A549 (cell line): ENCODE measurements around the gene CBX3. TPM values are rescaled to one million over a fixed set of nuclear protein-coding genes. Genes with fewer than 3 reads are reported as not detected.

Experiments used
- ATAC-seq, 2 experiments: fragments of 200-7000 bp in 1 of 2; fragments of >200 bp in 1 of 2; cut with Nextera tagmentation in 1 of 2; cut with Tn5 transposase in 1 of 2; 3 replicates each; pipeline versions ENCODE4 v1.8.0 to v1.9.1; 2018 to 2020; ENCODE audit warnings: mild to moderate bottlenecking in 1 of 2, moderate library complexity in 1 of 2
- CTCF ChIA-PET: fragments of 300-600 bp; sonication (Branson Sonifier 250); formaldehyde crosslinking; extraction: SDS; loops from one replicate; lab custom pipeline; 2021; ENCODE audit warnings: antibody characterized with exemption, inconsistent platforms; lab: Yijun Ruan, JAX
- POLR2A ChIA-PET: fragments of 350-600 bp; formaldehyde crosslinking; extraction: SDS; loops from one replicate; lab custom pipeline; 2021; ENCODE audit warnings: antibody characterized with exemption, inconsistent platforms; lab: Yijun Ruan, JAX
- DNase-seq, 2 experiments: peaks; one replicate each; pipeline versions ENCODE4 v3.0.0 to v3.0.0-alpha.2; 2011 to 2016; ENCODE audit warnings: low read depth in 1 of 2, low spot score in 1 of 2
- FAIRE-seq: peaks from 2 replicates; lab custom pipeline; 2011; peaks lifted over from hg19 to GRCh38; lab: Jason Lieb, UNC
- H3K27ac ChIP-seq, 2 experiments: fragments of >200 bp; sonication (Bioruptor Twin); formaldehyde crosslinking; 3 replicates each; pipeline ENCODE4 v1.5.1; 2016 to 2017
- H3K4me1 ChIP-seq: fragments of >200 bp; sonication (Bioruptor Twin); formaldehyde crosslinking; 3 replicates; pipeline ENCODE4 v1.6.1; 2016
- H3K4me2 ChIP-seq: fragments of >200 bp; sonication (Bioruptor Twin); formaldehyde crosslinking; 3 replicates; pipeline ENCODE4 v1.6.1; 2016
- H3K4me3 ChIP-seq: fragments of >200 bp; sonication (Bioruptor Twin); formaldehyde crosslinking; 3 replicates; pipeline ENCODE4 v1.5.1; 2016
- H3K9me3 ChIP-seq: fragments of >200 bp; sonication (Bioruptor Twin); formaldehyde crosslinking; 3 replicates; pipeline ENCODE4 v1.6.1; 2016
- CBX2 ChIP-seq: fragments of 200-600 bp; sonication (generic); IDR thresholded peaks from 2 replicates; pipeline ENCODE4 v1.6.1; 2016; ENCODE audit warnings: low read depth, mild to moderate bottlenecking, borderline replicate concordance
- CBX8 ChIP-seq: fragments of 200-600 bp; sonication (generic); IDR thresholded peaks from 2 replicates; pipeline ENCODE4 v1.6.1; 2016
- CEBPB ChIP-seq, 2 experiments: fragments of >200 bp in 1 of 2; sonication (Bioruptor Twin) in 1 of 2; formaldehyde crosslinking in 1 of 2; IDR thresholded peaks; 2 replicates each; pipeline ENCODE4 v1.6.1; 2012 to 2016
- ESRRA ChIP-seq: fragments of 150-350 bp; IDR thresholded peaks from 2 replicates; pipeline ENCODE4 v1.6.1; 2014; ENCODE audit warnings: mild to moderate bottlenecking, low read length, borderline replicate concordance
- FOSB ChIP-seq: fragments of 250-450 bp; sonication (Bioruptor Pico); IDR thresholded peaks from 2 replicates; pipeline ENCODE4 v1.5.0; 2020; ENCODE audit warnings: mild to moderate bottlenecking, moderate library complexity
- FOSL2 ChIP-seq, 2 experiments: fragments of 450-650 bp in 1 of 2; fragments of >200 bp in 1 of 2; sonication (Bioruptor Twin) in 1 of 2; formaldehyde crosslinking; IDR thresholded peaks; 2 replicates each; pipeline versions ENCODE4 v1.5.0 to v1.6.1; 2016 to 2020; ENCODE audit warnings: mild to moderate bottlenecking in 1 of 2, moderate library complexity in 1 of 2
- HOXA7 ChIP-seq: fragments of 250-450 bp; sonication (Bioruptor Pico); IDR thresholded peaks from 2 replicates; pipeline ENCODE4 v1.5.0; 2020; ENCODE audit warnings: mild to moderate bottlenecking, moderate library complexity
- JUNB ChIP-seq: fragments of >200 bp; sonication (Bioruptor Twin); formaldehyde crosslinking; IDR thresholded peaks from 2 replicates; pipeline ENCODE4 v1.6.1; 2016
- KDM1A ChIP-seq: fragments of 200-600 bp; sonication (generic); IDR thresholded peaks from 2 replicates; pipeline ENCODE4 v1.6.1; 2016; ENCODE audit warnings: low read depth, mild to moderate bottlenecking
- KDM5A ChIP-seq: fragments of 200-600 bp; sonication (generic); IDR thresholded peaks from 2 replicates; pipeline ENCODE4 v1.6.1; 2016; ENCODE audit warnings: antibody characterized with exemption, mild to moderate bottlenecking
- MYC ChIP-seq: IDR thresholded peaks from 2 replicates; pipeline ENCODE4 v1.6.1; 2012; ENCODE audit warnings: mild to moderate bottlenecking, inconsistent platforms, low read length, improper control_type of control experiment, borderline replicate concordance
- NFE2L2 ChIP-seq: fragments of 150-350 bp; conservative IDR thresholded peaks from 2 replicates; pipeline ENCODE4 v1.6.1; 2014; ENCODE audit warnings: low read length
- PHF8 ChIP-seq: fragments of 200-600 bp; sonication (generic); IDR thresholded peaks from 2 replicates; pipeline ENCODE4 v1.6.1; 2016; ENCODE audit warnings: low read depth, mild to moderate bottlenecking, antibody characterized with exemption, moderate library complexity, borderline replicate concordance
- POLR2AphosphoS2 ChIP-seq: conservative IDR thresholded peaks from 2 replicates; pipeline ENCODE4 v1.6.1; 2012; ENCODE audit warnings: low read length, improper control_type of control experiment, inconsistent platforms
- SREBF2 ChIP-seq: fragments of 450-650 bp; IDR thresholded peaks from 2 replicates; pipeline ENCODE4 v1.6.1; 2014; ENCODE audit warnings: mild to moderate bottlenecking, moderate library complexity
- TFCP2L1 ChIP-seq: fragments of 250-450 bp; sonication (Bioruptor Pico); IDR thresholded peaks from 2 replicates; pipeline ENCODE4 v1.5.0; 2021; ENCODE audit warnings: mild to moderate bottlenecking
- TP53 ChIP-seq: fragments of 250-450 bp; sonication (Bioruptor Pico); IDR thresholded peaks from 2 replicates; pipeline ENCODE4 v1.5.0; 2021; ENCODE audit warnings: mild to moderate bottlenecking, moderate library complexity
- USF2 ChIP-seq: fragments of 450-650 bp; IDR thresholded peaks from 2 replicates; pipeline ENCODE4 v1.6.1; 2014; ENCODE audit warnings: antibody characterized with exemption
- ZNF302 ChIP-seq: fragments of 250-450 bp; sonication (Bioruptor Pico); IDR thresholded peaks from 2 replicates; pipeline ENCODE4 v1.9.0; 2021; ENCODE audit warnings: inconsistent platforms, mild to moderate bottlenecking, moderate library complexity
- ZSCAN20 ChIP-seq: fragments of 250-450 bp; sonication (Bioruptor Pico); IDR thresholded peaks from 2 replicates; pipeline ENCODE4 v1.8.0; 2022; ENCODE audit warnings: mild to moderate bottlenecking, moderate library complexity
- WGBS: methylation state at CpG from one replicate; pipeline ENCODE4 v1.1.6; 2017; ENCODE audit errors: missing lambda C conversion rate; 5-methylcytosine and 5-hydroxymethylcytosine counted together
- polyA plus RNA-seq, 4 experiments: library from polyadenylated mRNA; depleted of rRNA in 3 of 4; stranded (reverse); fragments of >200 nt; fragmentation: RNase III in 1 of 4; extraction: RNeasy Plus Mini Kit Qiagen cat#74134 plus additional on column Dnase treatment in 1 of 4; gene quantifications; 2 replicates in 3 of 4; 3 replicates in 1 of 4; pipeline ENCODE4 v1.2.3, GENCODE V29; 2011 to 2017
- TF ChIP-seq, protein P1 (sequence below): fragments of 200-600 bp; sonication (generic); IDR thresholded peaks from 2 replicates; pipeline ENCODE4 v1.6.1; 2016; ENCODE audit warnings: antibody characterized with exemption, mild to moderate bottlenecking, moderate library complexity
- TF ChIP-seq, protein P2 (sequence below): fragments of 250-450 bp; sonication (Bioruptor Pico); IDR thresholded peaks from 2 replicates; pipeline ENCODE4 v1.5.0; 2021; ENCODE audit warnings: mild to moderate bottlenecking, moderate library complexity, borderline replicate concordance

The CBX3 gene
- polyA plus RNA-seq, 2 of the 4 experiments (the other 2 are of a cell fraction) = 275 to 288 TPM

- no peak for TF ChIP-seq ZSCAN20
- TF ChIP-seq POLR2AphosphoS2 = peak; percentile 93
- TF ChIP-seq ESRRA = no peak
- TF ChIP-seq, protein P1, sequence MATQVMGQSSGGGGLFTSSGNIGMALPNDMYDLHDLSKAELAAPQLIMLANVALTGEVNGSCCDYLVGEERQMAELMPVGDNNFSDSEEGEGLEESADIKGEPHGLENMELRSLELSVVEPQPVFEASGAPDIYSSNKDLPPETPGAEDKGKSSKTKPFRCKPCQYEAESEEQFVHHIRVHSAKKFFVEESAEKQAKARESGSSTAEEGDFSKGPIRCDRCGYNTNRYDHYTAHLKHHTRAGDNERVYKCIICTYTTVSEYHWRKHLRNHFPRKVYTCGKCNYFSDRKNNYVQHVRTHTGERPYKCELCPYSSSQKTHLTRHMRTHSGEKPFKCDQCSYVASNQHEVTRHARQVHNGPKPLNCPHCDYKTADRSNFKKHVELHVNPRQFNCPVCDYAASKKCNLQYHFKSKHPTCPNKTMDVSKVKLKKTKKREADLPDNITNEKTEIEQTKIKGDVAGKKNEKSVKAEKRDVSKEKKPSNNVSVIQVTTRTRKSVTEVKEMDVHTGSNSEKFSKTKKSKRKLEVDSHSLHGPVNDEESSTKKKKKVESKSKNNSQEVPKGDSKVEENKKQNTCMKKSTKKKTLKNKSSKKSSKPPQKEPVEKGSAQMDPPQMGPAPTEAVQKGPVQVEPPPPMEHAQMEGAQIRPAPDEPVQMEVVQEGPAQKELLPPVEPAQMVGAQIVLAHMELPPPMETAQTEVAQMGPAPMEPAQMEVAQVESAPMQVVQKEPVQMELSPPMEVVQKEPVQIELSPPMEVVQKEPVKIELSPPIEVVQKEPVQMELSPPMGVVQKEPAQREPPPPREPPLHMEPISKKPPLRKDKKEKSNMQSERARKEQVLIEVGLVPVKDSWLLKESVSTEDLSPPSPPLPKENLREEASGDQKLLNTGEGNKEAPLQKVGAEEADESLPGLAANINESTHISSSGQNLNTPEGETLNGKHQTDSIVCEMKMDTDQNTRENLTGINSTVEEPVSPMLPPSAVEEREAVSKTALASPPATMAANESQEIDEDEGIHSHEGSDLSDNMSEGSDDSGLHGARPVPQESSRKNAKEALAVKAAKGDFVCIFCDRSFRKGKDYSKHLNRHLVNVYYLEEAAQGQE = 0 out of 2 replicates have a peak, but pooled peaks have one; percentile 10
- TF ChIP-seq, protein P2, sequence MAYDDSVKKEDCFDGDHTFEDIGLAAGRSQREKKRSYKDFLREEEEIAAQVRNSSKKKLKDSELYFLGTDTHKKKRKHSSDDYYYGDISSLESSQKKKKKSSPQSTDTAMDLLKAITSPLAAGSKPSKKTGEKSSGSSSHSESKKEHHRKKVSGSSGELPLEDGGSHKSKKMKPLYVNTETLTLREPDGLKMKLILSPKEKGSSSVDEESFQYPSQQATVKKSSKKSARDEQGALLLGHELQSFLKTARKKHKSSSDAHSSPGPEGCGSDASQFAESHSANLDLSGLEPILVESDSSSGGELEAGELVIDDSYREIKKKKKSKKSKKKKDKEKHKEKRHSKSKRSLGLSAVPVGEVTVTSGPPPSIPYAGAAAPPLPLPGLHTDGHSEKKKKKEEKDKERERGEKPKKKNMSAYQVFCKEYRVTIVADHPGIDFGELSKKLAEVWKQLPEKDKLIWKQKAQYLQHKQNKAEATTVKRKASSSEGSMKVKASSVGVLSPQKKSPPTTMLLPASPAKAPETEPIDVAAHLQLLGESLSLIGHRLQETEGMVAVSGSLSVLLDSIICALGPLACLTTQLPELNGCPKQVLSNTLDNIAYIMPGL (CRISPR knock-in tag) = no peak
- no peak for TF ChIP-seq MYC
- TF ChIP-seq CBX2 = no peak
- TF ChIP-seq NFE2L2 = no peak
- no peak for TF ChIP-seq PHF8
- TF ChIP-seq JUNB = no peak
- no peak for TF ChIP-seq CBX8
- peak; percentile 96 for TF ChIP-seq HOXA7
- TF ChIP-seq KDM1A = no peak
- no peak for TF ChIP-seq CEBPB (IDR thresholded peaks at IDR 0.05)
- TF ChIP-seq ZNF302 (CRISPR knock-in tag) = no peak
- no peak for TF ChIP-seq KDM5A
- 0 out of 2 replicates have a peak, but pooled peaks have one; percentile 68 for TF ChIP-seq TP53 (CRISPR knock-in tag)
- TF ChIP-seq FOSL2 (IDR thresholded peaks at IDR 0.05) = no peak
- no peak for TF ChIP-seq FOSL2 (CRISPR knock-in tag; IDR thresholded peaks at IDR 0.05)
- no peak for TF ChIP-seq USF2
- TF ChIP-seq FOSB = peak; percentile 66
- no peak for TF ChIP-seq SREBF2
- peak; percentile 70; the same call in 1 of the 2 replicates for TF ChIP-seq TFCP2L1 (CRISPR knock-in tag)
- TF ChIP-seq, all 56 proteins: peak for 6
- FAIRE-seq (no peak), ATAC-seq (no peak), DNase-seq (no peak)
- POLR2A ChIA-PET = interaction anchor here (2.8 to 3.8 kb wide), 2 partner anchors 8 to 10 kb away, joined by 12 to 42 read pairs (median 24); partner anchors contain the start of genes CBX3 and HNRNPA2B1
- H3K9me3 ChIP-seq = no peaks in the 10 kb centered on the region
- WGBS = 71% methylated on average over 1 of the region's 1 CpG
- 0 out of 3 replicates have a peak overlapping the region, but pooled peaks have one; percentile 1 for H3K4me2 ChIP-seq
- CTCF ChIA-PET = interaction anchor here (0.9 to 5.1 kb wide), 4 partner anchors 10 to 111 kb away, joined by 3 to 46 read pairs (median 4); partner anchors contain the start of gene HNRNPA2B1
- no peak overlapping the region for H3K27ac ChIP-seq
- H3K4me3 ChIP-seq = no peak overlapping the region
- H3K4me1 ChIP-seq = peaks cover 95% of the 10 kb centered on the region
These were observed 11.1 kb upstream of the CBX3 start for GRCh38 chr7:26190417-26190869.
